ENCODE results near the gene SIRT3. TPM values are rescaled to one million over a fixed set of nuclear protein-coding genes. Genes with fewer than 3 reads are reported as not detected.

Gene SIRT3
- total RNA-seq, 2 donors from 2014 or later = 22.1 to 22.6 TPM

- Histone ChIP-seq H3K27ac (no peak overlapping the region), H3K27me3 (no peaks in the 10 kb centered on the region), H3K36me3 (replicated peaks in 1 of 2; ENCODE audit: insufficient read depth in 1 of 2, low read depth in 2 of 2) (peaks cover 0 to 8% of the 10 kb centered on the region in 2 donors), H3K9me3 (no peaks in the 10 kb centered on the region), H3K4me1 (no peaks in the 10 kb centered on the region), H3K4me3 (no peak overlapping the region)
- WGBS, 2 donors = 91 to 93% methylated on average over 28 to 29 of the region's 29 CpGs
- TF ChIP-seq, protein P1, sequence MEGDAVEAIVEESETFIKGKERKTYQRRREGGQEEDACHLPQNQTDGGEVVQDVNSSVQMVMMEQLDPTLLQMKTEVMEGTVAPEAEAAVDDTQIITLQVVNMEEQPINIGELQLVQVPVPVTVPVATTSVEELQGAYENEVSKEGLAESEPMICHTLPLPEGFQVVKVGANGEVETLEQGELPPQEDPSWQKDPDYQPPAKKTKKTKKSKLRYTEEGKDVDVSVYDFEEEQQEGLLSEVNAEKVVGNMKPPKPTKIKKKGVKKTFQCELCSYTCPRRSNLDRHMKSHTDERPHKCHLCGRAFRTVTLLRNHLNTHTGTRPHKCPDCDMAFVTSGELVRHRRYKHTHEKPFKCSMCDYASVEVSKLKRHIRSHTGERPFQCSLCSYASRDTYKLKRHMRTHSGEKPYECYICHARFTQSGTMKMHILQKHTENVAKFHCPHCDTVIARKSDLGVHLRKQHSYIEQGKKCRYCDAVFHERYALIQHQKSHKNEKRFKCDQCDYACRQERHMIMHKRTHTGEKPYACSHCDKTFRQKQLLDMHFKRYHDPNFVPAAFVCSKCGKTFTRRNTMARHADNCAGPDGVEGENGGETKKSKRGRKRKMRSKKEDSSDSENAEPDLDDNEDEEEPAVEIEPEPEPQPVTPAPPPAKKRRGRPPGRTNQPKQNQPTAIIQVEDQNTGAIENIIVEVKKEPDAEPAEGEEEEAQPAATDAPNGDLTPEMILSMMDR (IDR thresholded peaks at IDR 0.05) = no peak
- TF ChIP-seq POLR2A (IDR thresholded peaks at IDR 0.05) = no peak
- intact Hi-C loops (cut with DNase I) = no loop called here
- ATAC-seq (no peak), DNase-seq (no peak)
Measured at GRCh38 chr11:218815-219593, 17.1 kb downstream of the SIRT3 start.

DNA sequence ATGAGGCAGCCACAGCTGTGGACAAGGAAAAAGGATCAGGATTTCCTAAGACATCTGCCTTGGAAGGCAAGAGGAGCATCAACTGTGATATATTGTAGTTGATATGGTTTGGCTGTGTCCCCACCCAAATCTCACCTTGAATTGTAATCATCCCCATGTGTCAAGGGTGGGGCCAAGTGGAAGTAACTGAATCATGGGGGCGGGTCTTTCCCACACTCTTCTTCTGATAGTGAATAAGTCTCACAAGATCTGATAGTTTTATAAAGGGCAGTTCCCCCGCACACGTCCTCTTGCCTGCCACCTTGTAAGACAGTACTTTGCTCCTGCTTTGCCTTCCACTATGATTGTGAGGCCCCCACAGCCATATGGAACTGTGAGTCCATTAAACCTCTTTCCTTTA lies 18.4 kb downstream of the SIRT3 start:
- Histone ChIP-seq H3K9me3 (no peaks in the 10 kb centered on the region), H3K36me3 (replicated peaks in 1 of 2; ENCODE audit: insufficient read depth in 1 of 2, low read depth in 2 of 2) (peaks cover 0 to 14% of the 10 kb centered on the region in 2 donors), H3K4me3 (no peak overlapping the region), H3K4me1 (no peaks in the 10 kb centered on the region), H3K27ac (no peak overlapping the region), H3K27me3 (no peaks in the 10 kb centered on the region)
- no peak for ATAC-seq
- no peak for DNase-seq
- intact Hi-C loops (cut with DNase I) = no loop called here
- WGBS, 2 donors = 97% methylated on average over 3 of the region's 3 CpGs
- TF ChIP-seq, protein P1 (IDR thresholded peaks at IDR 0.05) = no peak
- TF ChIP-seq POLR2A (IDR thresholded peaks at IDR 0.05) = no peak

GRCh38 chr11:216081-216974 lies 19.8 kb downstream of the SIRT3 start:
- no peak overlapping the region for H3K27ac ChIP-seq
- DNase-seq (no peak), ATAC-seq (no peak)
- TF ChIP-seq, protein P1 (IDR thresholded peaks at IDR 0.05) = no peak
- no peak for TF ChIP-seq POLR2A (IDR thresholded peaks at IDR 0.05)
- 84 to 88% methylated on average over 10 to 11 of the region's 11 CpGs for WGBS, 2 donors
- H3K9me3 ChIP-seq = no peaks in the 10 kb centered on the region
- no peaks in the 10 kb centered on the region for H3K4me1 ChIP-seq
- peaks cover 11 to 25% of the 10 kb centered on the region in 2 donors for H3K36me3 ChIP-seq (replicated peaks in 1 of 2; ENCODE audit: insufficient read depth in 1 of 2, low read depth in 2 of 2)
- no peaks in the 10 kb centered on the region for H3K27me3 ChIP-seq
- no peak overlapping the region for H3K4me3 ChIP-seq
- intact Hi-C loops (cut with DNase I) = no loop called here

DNA sequence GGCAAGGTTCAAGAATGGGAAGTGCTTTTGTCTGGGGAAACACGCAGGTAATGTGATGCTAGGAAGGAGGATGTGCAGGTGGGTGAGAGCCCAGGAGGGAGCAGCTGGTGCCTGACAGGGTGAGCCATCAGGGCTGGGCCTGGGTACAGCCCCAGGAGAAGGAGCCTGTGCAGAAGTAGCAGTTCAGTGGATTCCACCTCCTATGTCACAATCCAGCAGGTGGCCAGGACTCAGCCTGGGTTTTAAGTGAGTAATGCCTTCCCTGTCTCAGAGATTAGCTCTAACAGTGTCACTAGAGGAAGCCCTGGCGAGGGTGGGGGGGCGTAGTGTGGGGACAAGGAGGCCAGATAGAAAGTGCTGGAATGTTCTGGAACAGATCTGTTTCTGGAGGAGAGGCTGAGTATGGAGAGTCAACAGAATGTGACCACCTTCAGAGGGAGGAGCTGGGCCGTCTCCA lies 20.5 kb downstream of the SIRT3 start:
- no peaks in the 10 kb centered on the region for H3K27me3 ChIP-seq
- no peak for TF ChIP-seq POLR2A (IDR thresholded peaks at IDR 0.05)
- TF ChIP-seq, protein P1 (IDR thresholded peaks at IDR 0.05) = no peak
- DNase-seq (no peak), ATAC-seq (no peak)
- H3K4me3 ChIP-seq = no peak overlapping the region
- H3K9me3 ChIP-seq = no peaks in the 10 kb centered on the region
- intact Hi-C loops (cut with DNase I) = no loop called here
- H3K27ac ChIP-seq = no peak overlapping the region
- WGBS, 2 donors = 83 to 85% methylated on average over 4 of the region's 4 CpGs
- peaks cover 11 to 31% of the 10 kb centered on the region in 2 donors for H3K36me3 ChIP-seq (replicated peaks in 1 of 2; ENCODE audit: insufficient read depth in 1 of 2, low read depth in 2 of 2)
- peaks cover 7% of the 10 kb centered on the region for H3K4me1 ChIP-seq

Measured in body of pancreas (tissue), 4 donors.